HG03095 (cell line): ENCODE data around the gene TOR1B.
"Not testable (repeated sequence)": the region's sequence is repeated elsewhere in the genome, so short reads cannot be mapped to it uniquely, and the experiment has no call there.

Experiments used
- ATAC-seq: cut with Tn5 transposase; IDR thresholded peaks from one replicate; pipeline ENCODE4 v1.9.1; 2021; ENCODE audit warnings: moderate library complexity; ENCODE audit not compliant: unreplicated experiment

Gene TOR1B

DNA sequence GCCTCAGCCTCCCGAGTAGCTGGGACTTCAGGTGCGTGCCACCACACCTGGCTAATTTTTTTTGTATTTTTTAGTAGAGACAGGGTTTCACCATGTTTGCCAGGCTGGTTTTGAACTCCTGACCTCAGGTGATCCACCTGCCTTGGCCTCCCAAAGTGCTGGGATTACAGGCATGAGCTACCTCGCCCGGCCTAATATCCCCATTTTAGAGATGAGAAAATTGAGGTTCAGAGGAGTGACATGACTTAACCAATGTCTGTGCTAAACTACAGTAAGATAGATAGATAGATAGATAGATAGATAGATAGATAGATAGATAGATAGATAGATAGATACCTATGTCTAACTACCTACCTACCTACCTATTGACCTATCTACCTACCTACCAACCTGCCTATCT lies 26.9 kb upstream of the TOR1B start:
- ATAC-seq: not testable (repeated sequence)

GRCh38 chr9:129776566-129776937 lies 26.4 kb upstream of the TOR1B start:
- ATAC-seq: no peak

GRCh38 chr9:129776938-129777768 lies 25.8 kb upstream of the TOR1B start:
- ATAC-seq: no peak

- no peak for ATAC-seq
Measured at GRCh38 chr9:129777769-129778130, 25.2 kb upstream of the TOR1B start.

DNA sequence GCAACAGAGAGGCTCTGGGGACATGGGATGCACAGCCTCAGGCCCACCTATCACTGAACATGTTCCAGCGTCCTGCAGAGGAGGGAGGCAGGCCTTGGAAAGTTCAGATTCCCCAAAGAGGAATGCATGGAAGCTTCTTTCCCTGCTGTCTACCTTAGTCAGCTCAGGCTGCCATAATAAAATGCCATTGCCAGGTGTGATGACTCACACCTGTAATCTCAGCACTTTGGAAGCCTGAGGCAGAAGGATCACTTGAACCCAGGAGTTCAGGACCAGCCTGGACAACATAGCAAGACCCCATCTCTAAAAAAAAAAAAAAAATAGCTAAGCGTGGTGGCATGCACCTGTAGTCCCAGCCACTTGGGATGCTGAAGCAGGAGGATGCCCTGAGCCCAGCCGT lies 24.5 kb upstream of the TOR1B start:
- ATAC-seq: no peak

DNA sequence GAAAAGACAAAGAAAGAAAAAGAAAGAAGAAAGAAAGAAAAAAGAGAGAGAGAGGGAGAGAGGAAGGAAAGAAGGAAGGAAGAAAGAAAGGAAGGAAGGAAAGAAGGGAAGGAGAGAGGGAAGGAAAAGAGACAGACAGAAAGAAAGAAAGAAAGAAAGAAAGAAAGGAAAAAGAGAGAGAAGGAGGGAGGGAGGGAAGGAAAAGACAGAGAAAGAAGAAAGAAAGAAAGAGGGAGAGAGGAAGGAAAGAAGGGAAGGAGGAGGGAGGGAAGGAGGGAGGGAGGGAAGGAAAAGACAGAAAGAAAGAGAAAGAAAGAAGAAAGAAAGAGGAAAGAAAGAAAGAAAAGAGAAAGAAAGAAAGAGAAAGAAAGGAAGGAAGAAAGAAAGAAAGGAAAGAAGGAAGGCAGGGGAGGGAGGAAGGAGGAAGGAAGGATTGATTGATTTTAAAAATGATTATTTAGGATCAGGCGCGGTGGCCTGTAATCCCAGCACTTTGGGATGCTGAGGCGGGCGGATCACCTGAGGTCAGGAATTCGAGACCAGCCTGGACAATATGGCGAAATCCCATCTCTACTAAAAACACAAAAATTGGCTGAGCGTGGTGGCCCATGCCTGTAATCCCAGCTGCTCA lies 23.3 kb upstream of the TOR1B start:
- no peak for ATAC-seq

DNA sequence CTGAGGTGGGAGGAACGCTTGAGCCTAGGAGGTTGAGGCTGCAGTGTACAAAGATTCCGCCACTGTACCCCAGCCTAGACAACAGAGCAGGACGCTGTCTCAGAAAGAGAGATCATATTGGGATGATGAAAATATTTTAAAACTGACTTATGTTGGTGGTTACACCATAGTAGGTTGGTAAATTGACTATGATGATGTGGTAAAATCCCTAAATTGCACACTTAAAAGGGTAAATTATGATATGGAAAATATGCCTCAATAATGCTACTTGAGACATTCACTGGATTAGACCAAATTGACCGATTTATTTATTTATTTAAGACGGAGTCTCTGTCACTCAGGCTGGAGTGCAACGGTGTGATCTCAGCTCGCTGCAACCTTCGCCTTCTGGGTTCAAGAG lies 21.9 kb upstream of the TOR1B start:
- no peak for ATAC-seq

- ATAC-seq: no peak
Measured at GRCh38 chr9:129781981-129782380, 21.0 kb upstream of the TOR1B start.

DNA sequence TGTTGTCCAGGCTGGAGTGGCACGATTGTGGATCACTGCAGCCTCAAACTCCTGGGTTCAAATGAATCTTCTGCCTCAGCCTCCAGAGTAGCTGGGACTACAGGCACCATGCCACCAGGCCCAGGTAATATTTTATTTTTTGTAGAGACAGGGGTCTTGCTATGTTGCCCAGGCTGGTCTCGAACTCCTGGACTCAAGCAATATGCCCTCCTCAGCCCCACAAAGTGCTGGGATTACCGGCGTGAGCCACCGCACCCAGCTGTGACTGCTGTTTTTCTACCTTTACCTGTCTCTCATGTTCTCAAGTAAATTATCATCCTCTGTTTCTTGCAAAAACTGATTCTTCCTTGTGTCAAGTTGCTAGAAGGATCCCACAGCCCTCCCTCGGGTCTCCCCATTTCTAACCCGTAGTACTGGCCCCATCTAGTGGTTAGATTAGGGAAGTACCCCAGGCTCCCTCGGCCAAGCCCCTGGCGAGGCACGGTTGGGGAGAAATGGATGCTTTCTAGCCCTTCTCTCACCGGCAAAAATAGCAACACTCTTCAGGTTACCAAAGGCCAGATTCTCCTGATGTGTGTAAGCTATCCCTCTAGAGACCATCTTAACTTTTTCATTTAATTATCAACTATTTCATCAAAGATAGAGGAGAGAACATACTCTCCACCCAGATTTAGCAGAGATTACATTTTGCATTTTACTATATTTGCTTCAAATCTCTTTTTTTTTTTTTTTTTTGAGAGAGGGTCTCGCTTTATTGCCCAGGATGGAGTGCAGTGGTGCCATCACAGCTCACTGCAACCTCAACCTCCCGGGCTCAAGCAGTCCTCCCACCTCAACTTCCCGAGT lies 19.2 kb upstream of the TOR1B start:
- ATAC-seq: no peak

DNA sequence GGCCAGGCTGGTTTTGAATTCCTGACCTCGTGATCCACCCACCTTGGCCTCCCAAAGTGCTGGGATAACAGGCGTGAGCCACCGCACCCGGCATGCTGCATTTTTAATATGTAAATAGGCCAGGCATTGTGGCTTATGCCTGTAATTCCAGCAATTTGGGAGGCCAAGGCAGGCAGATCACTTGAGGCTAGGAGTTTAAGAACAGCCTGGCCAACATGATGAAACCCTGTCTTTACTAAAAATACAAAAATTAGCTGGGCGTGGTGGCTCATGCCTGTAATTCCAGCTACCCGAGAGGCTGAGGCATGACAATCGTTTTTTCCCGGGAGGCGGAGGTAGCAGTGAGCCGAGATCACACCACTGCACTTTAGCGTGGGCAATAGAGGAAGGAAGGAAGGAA lies 18.0 kb upstream of the TOR1B start:
- not testable (repeated sequence) for ATAC-seq

DNA sequence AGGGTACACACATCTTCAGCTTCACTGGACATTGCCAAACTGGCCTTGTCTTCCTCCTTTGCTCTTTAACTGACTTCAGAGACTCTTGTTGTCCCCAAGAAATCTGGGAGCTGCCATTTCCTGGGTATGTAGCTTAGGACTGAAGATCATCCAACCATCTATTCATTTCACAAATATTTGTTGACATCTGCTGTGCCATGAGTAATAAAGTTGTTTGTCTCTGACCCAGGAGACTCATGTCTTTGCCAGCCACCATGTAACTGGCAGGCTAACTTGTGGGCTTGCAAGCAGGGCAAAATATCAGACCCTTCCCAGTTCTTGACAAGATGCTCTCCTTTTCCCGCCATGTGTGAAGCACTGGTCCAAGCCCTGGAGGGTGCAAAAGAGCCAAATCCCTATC lies 17.1 kb upstream of the TOR1B start:
- ATAC-seq: no peak

DNA sequence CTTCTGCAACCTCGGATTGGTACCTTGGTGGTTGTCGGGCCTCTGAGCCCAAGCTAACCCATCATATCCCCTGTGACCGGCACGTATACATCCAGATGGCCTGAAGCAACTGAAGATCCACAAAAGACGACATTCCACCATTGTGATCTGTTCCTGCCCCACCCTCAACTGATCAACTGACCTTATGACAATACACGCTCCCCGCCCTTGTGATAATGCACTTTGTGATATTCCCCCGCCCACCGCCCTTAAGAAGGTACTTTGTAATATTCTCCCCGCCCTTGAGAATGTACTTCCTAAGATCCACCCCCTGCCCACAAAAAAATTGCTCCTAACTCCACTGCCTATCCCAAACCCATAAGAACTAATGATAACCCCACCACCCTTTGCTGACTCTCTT lies 16.5 kb upstream of the TOR1B start:
- no peak for ATAC-seq

- ATAC-seq: no peak
Measured at GRCh38 chr9:129794549-129794948, 8.4 kb upstream of the TOR1B start.

- ATAC-seq: not testable (repeated sequence)
Measured at GRCh38 chr9:129796029-129796428, 7.0 kb upstream of the TOR1B start.

DNA sequence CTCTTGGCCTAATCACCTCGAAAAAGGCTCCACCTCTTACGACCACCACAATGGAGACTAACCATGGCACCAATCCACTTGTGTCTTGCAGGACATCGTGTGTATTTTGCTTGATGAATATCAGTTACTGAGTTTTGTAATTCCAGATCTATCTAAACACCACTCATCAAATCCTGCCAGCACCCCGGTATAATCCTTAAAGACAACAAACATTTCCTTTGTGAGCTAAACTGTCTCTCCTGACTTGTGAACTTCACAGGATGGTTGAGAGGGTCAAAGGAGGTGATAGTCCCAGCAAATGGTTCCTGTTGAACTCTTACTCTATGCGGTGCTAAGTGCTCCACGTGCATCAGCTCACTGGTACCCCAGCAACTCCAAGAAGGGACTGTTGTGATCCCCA lies 4.0 kb upstream of the TOR1B start:
- no peak for ATAC-seq

- ATAC-seq: no peak
Measured at GRCh38 chr9:129801504-129801903, 1.5 kb upstream of the TOR1B start.

DNA sequence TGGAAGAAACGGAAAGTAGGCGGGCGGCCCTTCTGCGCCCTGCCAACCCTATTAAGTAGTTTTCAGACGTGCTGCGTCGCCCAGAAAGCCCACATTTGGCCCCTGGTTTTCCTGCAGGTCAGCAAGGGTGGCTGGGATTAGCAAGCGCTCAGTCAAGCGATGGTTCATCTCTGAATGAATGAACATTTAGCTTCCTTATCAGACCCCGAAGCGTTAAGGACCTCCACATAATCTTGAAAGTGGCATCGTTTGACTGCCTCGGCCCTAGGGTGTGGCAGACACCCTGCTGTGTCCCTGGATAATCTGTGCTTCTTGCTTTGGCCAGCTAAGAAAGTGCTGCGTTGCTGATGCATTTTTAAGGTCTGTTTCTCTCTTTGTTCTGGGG lies 684 bp downstream of the TOR1B start:
- ATAC-seq: no peak

GRCh38 chr9:129806061-129806460 lies 3.1 kb downstream of the TOR1B start:
- no peak for ATAC-seq

- ATAC-seq: no peak
Measured at GRCh38 chr9:129809346-129809745, 6.4 kb downstream of the TOR1B start.

DNA sequence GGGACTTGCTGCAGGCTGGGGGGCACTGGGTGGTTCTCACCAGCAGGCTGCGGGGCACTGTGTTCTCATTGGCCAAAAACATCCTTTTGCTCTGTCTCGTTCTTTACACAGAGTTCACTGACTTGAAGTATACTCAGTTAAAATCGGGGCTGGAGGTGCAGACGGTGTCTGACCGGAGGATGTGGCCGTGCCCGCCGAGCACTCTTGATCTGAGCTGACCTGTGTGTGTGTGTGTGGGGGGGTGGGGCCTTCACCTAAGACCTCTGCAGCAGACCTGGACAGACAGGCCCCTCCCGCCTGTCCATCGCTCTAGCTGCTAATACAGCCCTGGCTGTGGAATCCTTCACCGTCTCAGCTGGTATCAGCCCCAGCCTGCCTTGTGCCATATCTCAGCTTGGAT lies 7.1 kb downstream of the TOR1B start:
- ATAC-seq: no peak

DNA sequence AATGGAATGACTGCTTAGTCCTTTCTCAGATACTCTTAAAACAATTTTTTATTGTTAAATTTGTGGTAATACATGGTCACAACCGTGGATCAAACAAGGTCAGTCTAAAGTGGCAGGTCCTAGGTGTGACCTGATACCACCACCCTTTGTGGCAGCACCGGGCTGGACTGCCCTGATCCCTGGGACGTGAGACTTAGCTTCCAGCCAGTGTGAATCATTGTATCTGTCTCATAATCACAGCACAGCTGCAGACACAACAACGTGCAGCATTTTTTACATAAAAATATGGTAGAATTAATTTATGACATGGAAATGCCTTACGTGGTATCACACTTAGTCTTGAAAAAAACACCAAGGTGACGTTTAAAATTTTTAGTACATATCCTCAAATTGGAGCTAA lies 7.8 kb downstream of the TOR1B start:
- no peak for ATAC-seq

- no peak for ATAC-seq
Measured at GRCh38 chr9:129811967-129812363, 9.0 kb downstream of the TOR1B start.
